Occipital lobe (tissue), 2 donors: ENCODE data around the gene MTA1. TPM values are rescaled to one million over a fixed set of nuclear protein-coding genes. Genes with fewer than 3 reads are reported as not detected.

Experiments used
- DNase-seq: peaks from one replicate; lab custom pipeline; 2025; lab: John Stamatoyannopoulos, UW
- total RNA-seq: library from RNA; depleted of rRNA; stranded (reverse); fragments of >200 nt; gene quantifications from one replicate; pipeline ENCODE4 v1.2.3, GENCODE V29; 2014

The MTA1 gene
- total RNA-seq, 1 donor from 2014 or later: 37.0 TPM

DNA sequence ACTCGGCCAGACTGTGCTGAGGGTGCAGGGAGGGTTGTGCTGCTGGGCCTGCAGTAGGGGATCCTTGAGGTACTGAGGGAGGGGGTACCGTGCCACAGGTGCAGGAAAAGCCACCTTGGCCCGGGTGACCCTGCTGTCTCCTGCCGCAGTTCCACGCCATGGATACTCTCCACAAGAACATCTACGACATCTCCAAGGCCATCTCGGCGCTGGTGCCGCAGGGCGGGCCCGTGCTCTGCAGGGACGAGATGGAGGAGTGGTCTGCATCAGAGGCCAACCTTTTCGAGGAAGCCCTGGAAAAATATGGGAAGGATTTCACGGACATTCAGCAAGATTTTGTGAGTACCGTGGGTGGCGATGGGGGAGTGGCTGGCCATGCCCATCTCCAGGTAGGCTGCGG is 41.0 kb downstream of the MTA1 start:
- no peak for DNase-seq

DNA sequence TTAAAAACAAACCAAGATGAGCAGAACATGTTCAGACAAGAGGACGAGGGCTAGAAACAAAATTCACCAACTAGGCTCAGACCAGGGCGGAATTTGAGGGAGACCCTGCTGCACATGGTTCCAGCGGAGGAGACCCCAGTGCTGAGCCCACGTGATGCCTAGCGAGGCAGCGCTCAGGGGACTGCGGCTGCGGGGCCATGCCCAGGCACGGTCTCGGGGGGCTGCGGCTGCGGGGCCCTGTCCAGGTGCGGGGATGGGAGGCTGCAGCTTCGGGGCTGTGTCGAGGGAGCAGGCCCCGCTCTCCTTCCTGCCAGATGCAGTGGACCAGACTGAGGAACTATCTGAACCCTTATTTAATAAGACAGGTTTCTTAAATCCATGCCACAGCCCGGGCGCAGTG is 42.3 kb downstream of the MTA1 start:
- DNase-seq: no peak

DNA sequence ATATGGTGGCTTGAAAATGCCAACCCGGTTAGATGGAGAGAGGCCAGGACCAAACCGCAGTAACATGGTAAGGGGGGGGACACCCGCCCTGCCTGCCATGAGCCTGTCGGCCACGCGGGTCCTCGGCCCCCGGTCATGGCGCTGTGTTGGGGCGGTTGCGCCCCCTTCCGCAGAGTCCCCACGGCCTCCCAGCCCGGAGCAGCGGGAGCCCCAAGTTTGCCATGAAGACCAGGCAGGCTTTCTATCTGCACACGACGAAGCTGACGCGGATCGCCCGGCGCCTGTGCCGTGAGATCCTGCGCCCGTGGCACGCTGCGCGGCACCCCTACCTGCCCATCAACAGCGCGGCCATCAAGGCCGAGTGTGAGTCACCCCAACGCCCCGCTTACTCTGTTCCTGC is 44.9 kb downstream of the MTA1 start:
- DNase-seq: no peak

DNA sequence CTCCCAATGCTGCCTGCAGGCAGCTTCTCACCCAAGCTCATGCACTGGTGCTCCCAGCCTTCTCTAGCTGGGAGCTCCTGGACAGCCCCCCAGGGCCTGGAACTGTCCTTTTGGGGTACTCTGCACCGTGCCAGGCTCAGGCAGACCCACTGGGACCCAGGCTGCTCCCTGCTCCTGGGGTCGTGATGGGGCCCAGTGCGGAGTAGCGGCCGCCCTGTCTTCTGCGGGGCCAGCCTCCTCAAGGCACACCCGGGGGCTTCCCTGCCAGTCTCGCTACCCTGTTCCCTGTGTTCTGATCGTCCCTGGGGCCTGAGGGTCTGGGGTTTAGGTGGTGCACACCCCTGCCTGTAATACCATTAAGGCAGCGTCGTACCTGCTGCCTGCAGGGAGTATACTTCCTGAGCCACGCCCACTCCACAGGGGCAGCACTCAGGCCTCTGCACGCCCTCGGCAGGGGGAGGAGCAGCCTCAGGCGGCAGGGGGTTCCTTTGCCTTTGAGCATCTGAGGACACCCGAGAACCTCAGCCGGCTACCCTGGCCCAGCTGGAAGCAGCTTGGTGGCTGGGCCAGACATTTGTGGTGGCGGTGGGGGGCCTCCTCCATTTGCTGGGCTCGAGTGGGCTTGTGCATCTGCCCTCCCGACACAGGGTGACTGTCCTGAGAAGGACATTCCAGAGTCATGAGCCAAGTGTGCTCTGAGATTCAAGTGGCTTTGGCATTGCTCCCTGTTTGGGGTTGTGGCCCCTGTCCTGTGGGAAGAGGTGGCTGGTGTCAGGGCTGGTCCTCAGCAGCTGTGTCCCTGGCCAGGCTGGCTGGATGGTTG is 45.8 kb downstream of the MTA1 start:
- DNase-seq: no peak

DNA sequence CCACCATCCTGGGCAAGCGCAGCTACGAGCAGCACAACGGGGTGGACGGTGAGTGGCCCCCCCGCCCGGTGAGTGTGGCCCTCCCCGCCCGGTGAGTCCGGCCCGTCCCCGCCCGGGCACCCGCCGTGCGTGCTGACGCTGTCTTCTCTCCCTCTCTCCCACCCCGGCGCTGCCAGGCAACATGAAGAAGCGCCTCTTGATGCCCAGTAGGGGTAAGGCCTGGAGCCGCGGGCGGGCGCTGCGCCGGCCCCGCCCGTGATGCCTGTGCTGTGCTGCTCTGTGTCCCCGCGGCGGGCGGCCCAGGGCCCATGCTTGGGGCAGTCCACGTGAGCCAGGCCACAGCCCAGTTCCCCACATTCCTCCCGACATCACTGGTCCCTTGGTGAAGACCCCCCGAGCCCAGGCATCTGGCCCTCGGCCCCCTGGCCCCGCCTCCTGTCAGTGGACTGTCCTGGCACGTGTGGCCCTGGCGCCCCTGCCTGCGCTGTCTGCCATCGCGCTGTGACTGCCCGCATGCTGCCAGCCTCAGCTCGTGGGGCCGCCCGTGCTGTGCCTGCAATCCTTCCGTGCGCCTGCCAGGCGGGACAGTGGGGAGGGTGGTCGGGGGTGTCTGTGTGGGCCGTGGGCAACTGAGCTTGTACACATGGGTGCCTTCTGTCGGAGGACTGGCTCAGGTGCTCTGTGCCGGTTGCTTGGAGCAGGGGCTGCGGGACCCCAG is 47.1 kb downstream of the MTA1 start:
- DNase-seq: no peak

DNA sequence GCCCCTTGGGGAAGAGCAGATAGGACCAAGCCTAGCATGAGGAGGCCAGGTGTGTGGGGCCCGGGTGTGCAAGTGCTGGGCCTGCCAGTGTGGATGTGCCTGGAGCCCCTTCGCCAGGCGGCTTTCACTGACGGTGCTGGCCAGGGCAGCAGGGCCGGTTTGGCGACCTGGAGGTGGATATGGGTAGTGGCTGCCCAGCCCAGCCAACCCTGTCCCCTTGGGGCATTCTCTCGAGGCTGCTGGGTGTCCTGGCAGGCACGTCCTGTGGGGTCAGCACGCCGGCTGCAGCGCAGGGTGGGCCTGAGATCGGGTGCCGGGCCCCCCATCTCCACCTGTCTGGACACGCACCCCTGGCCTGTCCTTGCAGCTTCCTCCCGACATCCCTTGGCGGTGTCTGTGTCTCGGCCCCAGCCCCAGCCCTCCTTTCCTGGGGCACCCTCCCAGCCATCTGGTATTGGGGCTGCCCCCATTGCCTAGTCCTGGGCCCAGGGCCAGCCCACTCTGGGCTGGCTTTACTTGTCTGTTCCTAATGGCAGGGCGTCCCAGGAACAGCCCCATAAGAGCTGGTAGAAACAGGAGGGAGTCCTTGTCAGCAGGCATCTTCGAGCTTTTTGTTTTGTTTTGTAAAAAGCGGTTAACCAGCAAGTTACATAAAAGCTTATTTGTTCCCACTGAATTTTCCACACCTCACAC is 47.8 kb downstream of the MTA1 start:
- DNase-seq: no peak

DNA sequence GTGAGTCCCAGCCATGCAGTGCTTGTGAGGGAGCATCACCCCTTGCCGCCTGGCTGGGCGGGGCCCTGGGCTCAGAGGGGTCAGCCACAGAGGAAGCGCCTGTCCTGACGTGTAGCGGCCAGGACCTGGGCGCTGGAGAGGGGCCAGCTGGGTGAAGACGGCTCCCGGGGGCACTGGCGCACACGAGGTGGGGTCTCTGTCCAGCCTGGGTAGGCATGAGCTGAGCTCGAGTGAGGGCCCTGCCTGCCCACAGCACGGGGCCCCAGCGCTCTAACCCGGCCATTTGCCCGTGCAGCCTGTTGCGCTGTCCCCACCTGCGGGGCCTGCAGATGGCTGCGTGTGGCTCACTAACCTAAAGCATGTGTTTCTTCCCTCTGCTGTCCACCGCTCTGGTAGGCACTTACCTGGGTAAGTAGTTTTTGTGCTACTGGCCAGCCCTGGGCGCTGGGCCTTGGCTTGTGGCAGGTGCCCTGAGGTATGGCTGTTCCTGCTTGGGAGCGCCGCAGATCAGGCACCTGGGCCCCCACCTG is 48.4 kb downstream of the MTA1 start:
- DNase-seq: no peak

DNA sequence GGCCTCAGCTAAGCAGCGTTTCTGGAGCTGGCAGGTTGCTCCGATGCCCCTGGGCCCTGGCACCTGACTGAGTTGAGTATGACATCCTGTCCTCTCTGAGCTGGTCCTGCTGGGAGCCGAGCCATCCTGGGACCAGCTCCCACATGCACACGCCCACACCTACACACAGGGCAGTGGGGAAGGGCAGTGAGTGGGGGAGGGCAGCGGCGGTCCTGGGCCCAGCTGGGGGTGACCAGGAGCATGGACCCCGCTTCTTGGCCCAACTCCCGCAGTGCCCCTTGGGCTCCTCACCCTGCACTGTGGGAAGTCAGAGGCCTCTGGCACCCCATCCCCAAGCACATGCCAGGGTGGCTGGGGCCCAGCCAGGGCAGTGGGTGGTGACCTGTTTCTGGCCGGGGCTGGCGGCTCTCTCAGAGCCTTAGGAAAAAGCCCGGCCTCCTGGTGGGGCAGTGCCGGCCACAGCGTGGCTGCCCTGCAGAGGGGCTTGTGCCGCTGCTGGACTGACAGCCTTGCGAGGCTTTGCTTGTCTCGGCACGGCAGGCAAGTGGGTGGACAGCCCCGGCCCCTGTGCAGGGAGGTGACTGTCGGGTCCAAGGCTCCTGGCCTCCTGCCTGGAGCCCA is 49.1 kb downstream of the MTA1 start:
- DNase-seq: no peak

DNA sequence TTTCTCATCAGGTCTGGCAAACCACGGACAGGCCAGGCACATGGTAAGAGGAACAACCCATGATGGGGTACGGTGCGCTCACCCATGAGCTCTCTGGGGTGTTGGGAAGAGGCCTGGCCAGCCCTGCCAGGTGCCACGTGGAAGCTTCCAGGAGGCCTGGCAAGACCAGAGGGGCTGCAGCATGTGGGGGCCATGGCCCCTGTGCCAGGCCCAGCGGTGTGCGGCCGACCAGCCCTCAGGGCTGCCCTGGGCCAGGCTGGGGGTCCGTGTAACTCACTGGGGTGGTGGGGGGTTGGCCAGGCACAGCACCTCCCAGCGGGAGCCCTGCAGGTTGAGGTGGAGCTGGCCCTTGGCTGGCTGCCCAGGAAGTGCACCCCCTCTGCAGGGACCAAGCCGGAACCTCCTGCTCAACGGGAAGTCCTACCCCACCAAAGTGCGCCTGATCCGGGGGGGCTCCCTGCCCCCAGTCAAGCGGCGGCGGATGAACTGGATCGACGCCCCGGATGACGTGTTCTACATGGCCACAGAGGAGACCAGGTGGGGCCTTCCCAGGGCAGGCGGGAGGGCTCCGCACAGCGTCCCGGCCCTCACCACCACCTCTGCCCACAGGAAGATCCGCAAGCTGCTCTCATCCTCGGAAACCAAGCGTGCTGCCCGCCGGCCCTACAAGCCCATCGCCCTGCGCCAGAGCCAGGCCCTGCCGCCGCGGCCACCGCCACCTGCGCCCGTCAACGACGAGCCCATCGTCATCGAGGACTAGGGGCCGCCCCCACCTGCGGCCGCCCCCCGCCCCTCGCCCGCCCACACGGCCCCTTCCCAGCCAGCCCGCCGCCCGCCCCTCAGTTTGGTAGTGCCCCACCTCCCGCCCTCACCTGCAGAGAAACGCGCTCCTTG is 50.1 kb downstream of the MTA1 start:
- no peak for DNase-seq

DNA sequence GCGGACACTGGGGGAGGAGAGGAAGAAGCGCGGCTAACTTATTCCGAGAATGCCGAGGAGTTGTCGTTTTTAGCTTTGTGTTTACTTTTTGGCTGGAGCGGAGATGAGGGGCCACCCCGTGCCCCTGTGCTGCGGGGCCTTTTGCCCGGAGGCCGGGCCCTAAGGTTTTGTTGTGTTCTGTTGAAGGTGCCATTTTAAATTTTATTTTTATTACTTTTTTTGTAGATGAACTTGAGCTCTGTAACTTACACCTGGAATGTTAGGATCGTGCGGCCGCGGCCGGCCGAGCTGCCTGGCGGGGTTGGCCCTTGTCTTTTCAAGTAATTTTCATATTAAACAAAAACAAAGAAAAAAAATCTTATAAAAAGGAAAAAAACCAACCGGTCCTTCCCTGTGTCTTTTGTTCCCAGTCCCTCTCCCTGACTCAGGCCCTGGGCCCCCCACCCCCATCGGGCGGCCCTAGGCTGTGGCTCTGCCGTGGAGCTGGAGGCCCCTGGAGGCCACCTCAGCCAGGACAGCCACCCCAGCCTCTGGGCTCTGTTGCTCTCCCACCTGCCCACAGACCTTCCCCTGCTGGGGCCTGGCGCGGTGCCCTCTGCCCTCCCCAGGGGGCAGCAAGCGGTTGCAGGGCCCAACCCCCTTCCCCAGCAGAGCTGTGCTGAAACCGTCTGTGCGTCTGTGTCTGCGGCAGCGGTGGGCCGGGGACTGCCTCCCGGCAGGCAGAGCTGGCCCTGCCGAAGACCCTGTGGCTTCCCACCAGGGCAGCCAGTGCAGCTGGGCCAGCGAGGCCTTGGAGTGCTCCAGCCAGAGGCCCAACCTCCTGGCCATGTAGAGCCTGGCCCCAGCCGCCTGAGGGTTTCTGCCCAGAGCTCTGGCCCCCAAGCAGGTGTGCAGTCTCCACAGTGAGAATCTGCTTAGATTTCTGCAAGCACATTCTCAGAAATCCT is 51.0 kb downstream of the MTA1 start:
- DNase-seq: no peak

DNA sequence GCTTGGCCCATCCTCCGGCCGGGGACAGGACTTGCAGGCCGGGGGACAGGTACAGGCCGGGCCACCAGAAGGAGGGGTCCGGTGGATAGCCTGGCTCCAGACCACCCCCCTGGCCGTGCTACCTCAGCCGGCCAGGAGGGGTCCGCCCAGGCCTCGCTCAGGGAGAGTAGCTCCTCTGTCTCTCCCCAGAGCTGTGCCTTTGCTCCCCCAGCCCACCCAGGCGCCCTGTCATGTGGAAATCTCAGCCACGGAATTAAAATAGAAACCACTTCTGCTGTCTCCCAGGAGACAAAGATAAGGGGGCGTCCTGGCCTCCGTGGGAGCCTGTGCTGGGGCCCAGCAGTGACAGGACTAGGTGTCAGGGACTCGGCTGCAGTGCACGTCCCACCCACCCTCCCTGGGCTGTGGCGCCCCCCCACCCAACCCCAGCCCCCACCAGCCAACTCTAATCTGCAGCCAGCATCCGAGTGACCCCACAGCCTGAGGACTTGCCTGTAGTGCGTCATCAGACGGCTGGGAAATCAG is 51.7 kb downstream of the MTA1 start:
- no peak for DNase-seq

DNA sequence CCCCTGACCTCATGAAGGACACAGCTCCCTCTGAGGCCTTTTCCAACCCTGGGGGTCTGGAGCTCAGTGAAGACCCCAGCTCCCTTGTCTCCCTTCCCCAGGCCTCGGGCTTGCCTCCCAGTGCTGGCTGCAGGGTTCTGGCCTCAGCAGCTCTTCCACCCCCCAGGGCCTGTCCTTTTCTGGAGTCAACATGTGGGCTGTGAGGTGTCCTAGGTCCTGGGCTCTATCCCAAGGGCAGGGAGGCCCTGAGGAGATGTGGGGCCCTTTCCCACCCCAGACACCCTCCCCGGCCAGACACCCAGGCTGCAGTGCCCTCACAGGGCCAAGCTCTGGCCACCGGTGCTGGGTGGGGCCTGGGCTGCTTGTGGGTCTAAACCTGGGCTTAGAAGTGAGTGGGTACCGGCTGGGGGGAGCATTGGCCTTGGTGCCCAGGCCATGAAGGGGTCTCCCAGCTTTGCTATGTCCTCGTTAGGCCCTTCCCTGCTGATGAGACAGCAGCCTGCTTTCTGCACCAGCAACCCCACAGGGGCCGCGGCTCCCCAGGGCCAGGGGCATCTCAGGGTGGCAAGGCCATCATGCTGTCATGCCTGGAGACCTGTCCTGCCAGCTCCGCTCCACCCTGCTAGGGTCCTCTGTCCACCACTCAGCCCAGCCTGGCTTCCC is 52.3 kb downstream of the MTA1 start:
- DNase-seq: no peak

DNA sequence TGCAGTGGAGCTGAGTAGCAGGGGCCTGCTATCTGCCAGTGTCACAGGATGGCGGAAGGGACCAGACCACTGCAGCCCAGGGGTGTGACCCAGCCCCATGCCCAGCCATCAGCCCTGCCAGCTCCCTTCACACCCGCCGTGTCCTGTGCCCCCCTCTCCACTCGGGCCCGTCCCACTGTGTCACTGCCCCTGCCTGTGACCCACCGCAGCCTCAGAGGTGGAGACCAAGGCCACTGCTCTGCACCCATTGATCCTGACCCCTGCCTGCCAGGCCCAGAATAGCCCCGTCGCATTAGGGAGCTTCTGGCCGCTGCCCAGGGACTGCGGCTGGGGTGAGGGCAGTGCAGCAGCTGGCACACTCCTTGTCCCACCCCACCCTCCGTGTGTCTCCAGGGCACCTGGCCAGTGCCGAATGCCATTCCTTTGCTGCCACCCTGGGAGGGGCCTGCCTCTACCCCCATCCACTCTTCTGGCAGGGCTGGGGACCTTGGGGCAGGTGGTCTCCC is 52.9 kb downstream of the MTA1 start:
- DNase-seq: no peak

DNA sequence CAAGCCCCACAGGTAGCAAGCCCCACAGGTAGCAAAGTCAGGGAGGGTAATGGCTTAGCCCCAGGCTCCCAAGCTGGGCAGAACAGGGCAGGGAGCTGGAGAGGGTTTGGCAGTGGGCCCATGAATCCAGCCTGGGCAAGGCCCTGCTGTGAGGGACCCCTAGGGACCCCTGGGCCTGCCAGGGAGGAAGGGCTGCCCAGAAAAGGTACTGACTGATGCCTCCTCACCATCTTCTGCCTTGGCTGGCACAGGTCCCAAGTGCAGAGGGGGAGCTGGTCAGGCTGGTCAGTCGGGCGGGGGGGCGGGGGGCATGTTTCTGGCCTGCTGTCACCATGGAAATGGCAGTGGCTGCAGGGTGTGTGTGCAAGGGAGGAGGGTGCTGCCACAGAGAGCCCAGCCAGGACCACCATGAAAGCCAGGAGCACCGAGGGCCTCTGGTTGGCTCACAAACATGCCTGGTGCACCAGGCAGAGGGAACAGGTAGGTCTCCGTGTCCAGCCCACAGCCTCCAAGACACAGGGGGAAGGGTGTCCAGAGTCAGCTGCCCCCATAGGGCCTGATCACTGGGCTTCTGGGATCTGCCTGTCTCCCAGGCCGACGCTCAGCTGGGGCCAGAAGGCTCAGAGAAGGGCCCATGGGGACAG is 53.5 kb downstream of the MTA1 start:
- no peak for DNase-seq

DNA sequence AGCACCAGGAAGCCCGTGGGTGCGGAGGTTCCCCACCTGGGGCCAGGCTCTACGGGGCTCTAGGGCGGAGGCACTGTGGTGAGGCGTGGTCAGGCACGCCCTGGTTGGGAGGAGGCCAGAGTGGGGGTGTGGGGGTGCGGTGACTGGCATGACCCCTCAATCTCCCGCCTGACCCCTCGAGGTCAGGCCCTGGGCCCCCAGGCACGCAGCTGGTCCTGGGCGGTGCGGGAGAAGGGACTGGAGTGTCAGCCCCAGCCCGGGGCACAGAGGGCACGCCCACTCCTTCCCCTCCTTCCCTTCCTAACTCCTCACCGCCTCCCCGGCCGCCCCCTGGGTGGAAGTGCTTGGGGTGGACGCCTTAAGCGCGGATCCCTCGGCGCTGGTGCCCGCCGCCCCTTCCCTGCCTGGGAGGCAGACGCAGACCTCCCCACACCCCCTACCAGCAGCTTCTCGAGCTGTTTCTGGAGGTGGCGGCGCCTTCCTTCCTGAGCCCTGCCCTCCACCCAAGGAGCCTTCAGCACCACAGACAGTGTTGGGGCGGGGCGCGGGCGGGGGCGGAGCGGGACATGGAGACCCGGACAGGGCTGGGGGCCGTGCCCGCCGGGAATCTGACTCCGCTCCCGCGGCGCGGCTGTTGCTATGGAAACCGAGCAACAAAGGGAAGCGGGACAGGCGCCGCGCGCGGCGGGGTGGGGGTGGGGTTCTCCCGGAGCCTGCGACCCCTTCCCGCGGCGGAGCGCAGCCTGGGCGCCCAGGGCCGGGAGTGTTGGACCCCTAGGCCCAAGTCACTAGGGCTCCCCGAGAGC is 54.3 kb downstream of the MTA1 start:
- DNase-seq: peak; percentile 35

DNA sequence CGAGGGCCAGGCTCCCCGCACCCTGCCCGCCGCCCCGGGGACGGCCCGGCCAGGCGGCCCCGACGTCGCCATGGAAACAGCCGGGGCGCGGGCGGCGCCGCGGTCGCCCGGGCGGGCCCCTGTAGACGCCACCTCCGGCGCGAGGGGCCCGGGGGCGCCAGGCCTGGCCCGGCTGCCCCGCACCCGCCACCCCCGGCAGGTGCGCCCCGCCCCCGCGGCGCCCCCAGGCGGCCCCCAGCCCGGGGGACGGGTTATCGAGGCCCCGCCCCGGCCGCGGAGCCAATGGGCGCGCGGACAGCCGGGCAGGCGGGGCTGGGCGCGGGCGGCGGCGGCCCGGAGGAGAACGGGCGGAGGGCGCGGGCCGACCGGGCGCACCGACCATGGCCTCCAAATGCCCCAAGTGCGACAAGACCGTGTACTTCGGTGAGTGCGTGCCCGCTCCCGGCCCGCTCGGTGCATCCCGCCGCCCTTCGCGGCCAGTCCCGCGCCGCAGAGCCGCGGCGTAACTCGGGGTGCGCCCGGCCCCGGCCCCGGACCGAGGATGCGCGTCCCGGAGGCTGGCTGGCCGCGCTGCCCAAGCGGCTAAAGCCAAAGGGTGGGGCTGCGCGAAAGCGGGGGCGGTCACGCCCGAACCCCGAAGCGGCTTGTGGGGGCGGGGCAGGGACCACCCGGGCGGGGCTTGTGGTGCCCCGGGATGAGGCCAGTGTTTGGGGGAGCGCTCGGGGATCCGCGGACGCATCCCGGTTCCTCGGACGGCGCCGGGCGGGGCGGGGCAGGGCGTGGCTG is 55.0 kb downstream of the MTA1 start, which contains the start of gene CRIP2:
Gene CRIP2 (plus strand): TSS at position 339 of the 786 bp plus-strand sequence. CDS start 42 bp downstream, at position 381.
- no peak for DNase-seq
